ENCODE measurements around the gene LITAF. TPM values are rescaled to one million over a fixed set of nuclear protein-coding genes. Genes with fewer than 3 reads are reported as not detected.
A peak's percentile ranks its signal among the peaks of the same experiment; 100 is the strongest.

The LITAF gene
- polyA plus RNA-seq, 3 donors, result 67.9 to 118 (median 69.0) TPM

- no peaks in the 10 kb centered on the region for H3K79me2 ChIP-seq (ENCODE audit: insufficient read depth, low read length)
- H3K4me1 Mint-ChIP-seq, result peaks cover 13% of the 10 kb centered on the region
- H3K9me3 Mint-ChIP-seq, result peaks cover 0 to 5% (median 2%) of the 10 kb centered on the region in 7 donors
- no peak overlapping the region for H3K4me2 ChIP-seq (replicated peaks; ENCODE audit: extremely low read depth, low read length, poor library complexity, severe bottlenecking)
- DNase-seq, result no peak
- no peaks in the 10 kb centered on the region for H3K27me3 ChIP-seq (ENCODE audit: control insufficient read depth in 2 of 2, insufficient read depth in 2 of 2, low read length in 2 of 2)
- peaks cover 10 to 11% of the 10 kb centered on the region in 2 donors for H3K4me1 ChIP-seq (ENCODE audit: control insufficient read depth in 1 of 2, insufficient read depth in 2 of 2, low read length in 2 of 2)
- no peaks in the 10 kb centered on the region for H3K36me3 ChIP-seq (replicated peaks in 1 of 2; ENCODE audit: control insufficient read depth in 1 of 2, insufficient read depth in 2 of 2, low read length in 2 of 2)
- no peaks in the 10 kb centered on the region for H3K36me3 Mint-ChIP-seq
- no peak overlapping the region for H2AFZ ChIP-seq (ENCODE audit: insufficient read depth, low read depth, low read length, poor library complexity, severe bottlenecking)
- H3K9me3 ChIP-seq (replicated peaks in 1 of 2; ENCODE audit: control insufficient read depth in 1 of 2, insufficient read depth in 1 of 2, low read length in 2 of 2), result no peaks in the 10 kb centered on the region
- H3K4me3 Mint-ChIP-seq, result no peak overlapping the region
- no peak overlapping the region for H3K4me3 ChIP-seq (replicated peaks in 1 of 3; ENCODE audit: low read depth in 2 of 3, low read length in 3 of 3)
- intact Hi-C loops (cut with micrococcal nuclease), result no loop called here
- H4K20me1 ChIP-seq (ENCODE audit: insufficient read depth, low read length), result no peaks in the 10 kb centered on the region
- H3K27ac Mint-ChIP-seq, result no peak overlapping the region
- H3K9ac ChIP-seq (ENCODE audit: insufficient read depth, low read length, poor library complexity, severe bottlenecking), result no peak overlapping the region
- 92% methylated on average over 10 of the region's 12 CpGs for WGBS (ENCODE audit: insufficient coverage)
- H3K27ac ChIP-seq (ENCODE audit: low read depth in 1 of 2, low read length in 2 of 2), result no peak overlapping the region
- H3K27me3 Mint-ChIP-seq (ENCODE audit: low read depth in 3 of 3), result peaks cover 3 to 5% (median 4%) of the 10 kb centered on the region in 3 donors
- no peak for TF ChIP-seq CTCF (IDR thresholded peaks at IDR 0.05)
Observed at GRCh38 chr16:11510178-11510973, 76.3 kb downstream of the LITAF start.

- Mint-ChIP-seq H3K4me3 (no peak overlapping the region), H3K27ac (peak overlapping the region in 1 of 7 donors; percentile 56), H3K4me1 (peaks cover 22% of the 10 kb centered on the region), H3K9me3 (peaks cover 0 to 5% (median 2%) of the 10 kb centered on the region in 7 donors), H3K36me3 (no peaks in the 10 kb centered on the region), H3K27me3 (ENCODE audit: low read depth in 3 of 3) (peaks cover 6 to 14% (median 8%) of the 10 kb centered on the region in 3 donors)
- no peaks in the 10 kb centered on the region for H3K36me3 ChIP-seq (replicated peaks in 1 of 2; ENCODE audit: control insufficient read depth in 1 of 2, insufficient read depth in 2 of 2, low read length in 2 of 2)
- no peaks in the 10 kb centered on the region for H3K9me3 ChIP-seq (replicated peaks in 1 of 2; ENCODE audit: control insufficient read depth in 1 of 2, insufficient read depth in 1 of 2, low read length in 2 of 2)
- DNase-seq, result no peak
- peaks cover 10 to 11% of the 10 kb centered on the region in 2 donors for H3K4me1 ChIP-seq (ENCODE audit: control insufficient read depth in 1 of 2, insufficient read depth in 2 of 2, low read length in 2 of 2)
- TF ChIP-seq CTCF (IDR thresholded peaks at IDR 0.05), result no peak
- H3K4me3 ChIP-seq (replicated peaks in 1 of 3; ENCODE audit: low read depth in 2 of 3, low read length in 3 of 3), result no peak overlapping the region
- H3K27ac ChIP-seq (ENCODE audit: low read depth in 1 of 2, low read length in 2 of 2), result no peak overlapping the region
- intact Hi-C loops (cut with micrococcal nuclease), result loop anchor here in 1 of 2 donors (2.0 kb wide), 1 partner anchor 101 kb away; no protein-coding TSS in a partner anchor
- no CpG with 5 or more reads among the region's 3 CpGs for WGBS (ENCODE audit: insufficient coverage)
- no peak overlapping the region for H2AFZ ChIP-seq (ENCODE audit: insufficient read depth, low read depth, low read length, poor library complexity, severe bottlenecking)
- no peaks in the 10 kb centered on the region for H3K27me3 ChIP-seq (ENCODE audit: control insufficient read depth in 2 of 2, insufficient read depth in 2 of 2, low read length in 2 of 2)
- no peaks in the 10 kb centered on the region for H3K79me2 ChIP-seq (ENCODE audit: insufficient read depth, low read length)
- no peak overlapping the region for H3K4me2 ChIP-seq (replicated peaks; ENCODE audit: extremely low read depth, low read length, poor library complexity, severe bottlenecking)
- H4K20me1 ChIP-seq (ENCODE audit: insufficient read depth, low read length), result no peaks in the 10 kb centered on the region
- H3K9ac ChIP-seq (ENCODE audit: insufficient read depth, low read length, poor library complexity, severe bottlenecking), result no peak overlapping the region
Observed at GRCh38 chr16:11507991-11508390, 78.7 kb downstream of the LITAF start.

All from CD14-positive monocyte (primary cell).